Astrocyte (in vitro differentiated cells and primary cell): ENCODE results near the gene OR10AD1. TPM values are rescaled to one million over a fixed set of nuclear protein-coding genes. Genes with fewer than 3 reads are reported as not detected.

Experiments
- DNase-seq: peaks from one replicate; pipeline ENCODE4 v3.0.0-alpha.2; 2010; ENCODE audit warnings: low read depth
- FAIRE-seq: peaks from 2 replicates; lab custom pipeline; 2011; peaks lifted over from hg19 to GRCh38; lab: Jason Lieb, UNC
- H2AFZ ChIP-seq: 2 replicates; pipeline ENCODE4 v1.6.0; 2012; ENCODE audit warnings: low read depth, low read length, inconsistent platforms
- H3K27ac ChIP-seq: 2 replicates; pipeline ENCODE4 v1.5.1; 2011; ENCODE audit warnings: low read depth, low read length, inconsistent platforms
- H3K27me3 ChIP-seq: 2 replicates; pipeline ENCODE4 v1.6.0; 2011; ENCODE audit warnings: low read length, inconsistent platforms; ENCODE audit not compliant: insufficient read depth
- H3K36me3 ChIP-seq: 2 replicates; pipeline ENCODE4 v1.5.1; 2011; ENCODE audit warnings: low read length, inconsistent platforms; ENCODE audit not compliant: insufficient read depth
- H3K4me1 ChIP-seq: 2 replicates; pipeline ENCODE4 v1.5.1; 2011; ENCODE audit warnings: low read length, inconsistent platforms; ENCODE audit not compliant: insufficient read depth
- H3K4me2 ChIP-seq: 2 replicates; pipeline ENCODE4 v1.6.0; 2012; ENCODE audit warnings: low read length, inconsistent platforms
- H3K4me3 ChIP-seq: 2 replicates; pipeline ENCODE4 v1.5.1; 2011; ENCODE audit warnings: low read depth, mild to moderate bottlenecking, low read length, inconsistent platforms; ENCODE audit not compliant: insufficient read depth
- H3K79me2 ChIP-seq: 2 replicates; pipeline ENCODE4 v1.6.0; 2012; ENCODE audit warnings: mild to moderate bottlenecking, low read length, inconsistent platforms; ENCODE audit not compliant: insufficient read depth
- H3K9ac ChIP-seq: 2 replicates; pipeline ENCODE4 v1.6.0; 2012; ENCODE audit warnings: mild to moderate bottlenecking, low read length, inconsistent platforms
- H3K9me3 ChIP-seq: 2 replicates; pipeline ENCODE4 v1.5.1; 2012; ENCODE audit warnings: low read depth, mild to moderate bottlenecking, low read length, inconsistent platforms; ENCODE audit not compliant: insufficient read depth
- H4K20me1 ChIP-seq: 2 replicates; pipeline ENCODE4 v1.6.0; 2012; ENCODE audit warnings: low read length, inconsistent platforms; ENCODE audit not compliant: insufficient read depth
- H3K27ac Mint-ChIP-seq: one replicate; pipeline ENCODE4 v1.8.0; 2021; ENCODE audit warnings: mild to moderate bottlenecking, mixed read lengths; ENCODE audit not compliant: unreplicated experiment
- H3K27me3 Mint-ChIP-seq: one replicate; pipeline ENCODE4 v1.8.0; 2021; ENCODE audit warnings: low read depth, mixed read lengths; ENCODE audit not compliant: unreplicated experiment
- H3K36me3 Mint-ChIP-seq: one replicate; pipeline ENCODE4 v1.8.0; 2021; ENCODE audit warnings: low read depth, mixed read lengths; ENCODE audit not compliant: unreplicated experiment
- H3K4me1 Mint-ChIP-seq: one replicate; pipeline ENCODE4 v1.8.0; 2021; ENCODE audit warnings: low read depth, mixed read lengths; ENCODE audit not compliant: unreplicated experiment
- H3K4me3 Mint-ChIP-seq: one replicate; pipeline ENCODE4 v1.8.0; 2021; ENCODE audit warnings: mild to moderate bottlenecking, moderate library complexity, mixed read lengths; ENCODE audit not compliant: unreplicated experiment
- H3K9me3 Mint-ChIP-seq: one replicate; pipeline ENCODE4 v1.8.0; 2021; ENCODE audit warnings: mild to moderate bottlenecking, mixed read lengths; ENCODE audit not compliant: unreplicated experiment
- CTCF ChIP-seq: IDR thresholded peaks from 2 replicates; pipeline ENCODE4 v1.5.1; 2011; ENCODE audit warnings: low read depth, mild to moderate bottlenecking, inconsistent platforms, low read length, moderate library complexity; ENCODE audit not compliant: insufficient read depth
- EZH2 ChIP-seq: IDR thresholded peaks from 2 replicates; pipeline ENCODE4 v1.6.1; 2012; ENCODE audit warnings: mild to moderate bottlenecking, low read length, inconsistent platforms; ENCODE audit not compliant: insufficient read depth
- total RNA-seq: library from RNA; stranded (reverse); gene quantifications from 2 replicates; pipeline ENCODE4 v1.2.1, GENCODE V29; 2021

Gene OR10AD1
- total RNA-seq, 1 donor from 2014 or later, result not detected

- H3K27me3 Mint-ChIP-seq, result peaks cover 36% of the 10 kb centered on the region
Observed at GRCh38 chr12:48177982-48178381, 25.1 kb downstream of the OR10AD1 start.

GRCh38 chr12:48176417-48176751 is 26.7 kb downstream of the OR10AD1 start:
- FAIRE-seq (no peak), DNase-seq (no peak)
- Histone ChIP-seq H3K27ac (no peak overlapping the region), H3K4me2 (no peak overlapping the region), H4K20me1 (no peaks in the 10 kb centered on the region), H3K79me2 (no peaks in the 10 kb centered on the region), H3K4me3 (no peak overlapping the region), H3K27me3 (peaks cover 39% of the 10 kb centered on the region), H2AFZ (no peak overlapping the region), H3K9ac (no peak overlapping the region), H3K36me3 (no peaks in the 10 kb centered on the region), H3K4me1 (no peaks in the 10 kb centered on the region), H3K9me3 (no peaks in the 10 kb centered on the region)
- no peak overlapping the region for H3K4me3 Mint-ChIP-seq
- H3K9me3 Mint-ChIP-seq, result no peaks in the 10 kb centered on the region
- H3K27me3 Mint-ChIP-seq, result peaks cover 27% of the 10 kb centered on the region
- peak overlapping the region; percentile 16 for H3K27ac Mint-ChIP-seq
- no peaks in the 10 kb centered on the region for H3K36me3 Mint-ChIP-seq
- TF ChIP-seq EZH2 (no peak), CTCF (no peak)
- H3K4me1 Mint-ChIP-seq, result peaks cover 10% of the 10 kb centered on the region

More at GRCh38 chr12:48177982-48178381, 25.1 kb downstream of the OR10AD1 start:
- Histone ChIP-seq H3K9ac (no peak overlapping the region), H3K4me3 (no peak overlapping the region), H3K4me1 (no peaks in the 10 kb centered on the region), H3K36me3 (no peaks in the 10 kb centered on the region), H3K4me2 (no peak overlapping the region), H4K20me1 (no peaks in the 10 kb centered on the region), H3K27ac (no peak overlapping the region), H2AFZ (no peak overlapping the region), H3K79me2 (no peaks in the 10 kb centered on the region), H3K9me3 (no peaks in the 10 kb centered on the region), H3K27me3 (peaks cover 43% of the 10 kb centered on the region)
- DNase-seq (no peak), FAIRE-seq (no peak)
- H3K27ac Mint-ChIP-seq, result no peak overlapping the region
- H3K4me1 Mint-ChIP-seq, result peaks cover 10% of the 10 kb centered on the region
- H3K36me3 Mint-ChIP-seq, result no peaks in the 10 kb centered on the region
- H3K4me3 Mint-ChIP-seq, result no peak overlapping the region
- no peaks in the 10 kb centered on the region for H3K9me3 Mint-ChIP-seq
- TF ChIP-seq CTCF (no peak), EZH2 (no peak)

- Histone ChIP-seq H2AFZ (no peak overlapping the region), H3K9ac (no peak overlapping the region), H3K4me1 (no peaks in the 10 kb centered on the region), H3K79me2 (no peaks in the 10 kb centered on the region), H3K27ac (no peak overlapping the region), H3K9me3 (no peaks in the 10 kb centered on the region), H3K27me3 (peaks cover 36% of the 10 kb centered on the region), H3K36me3 (no peaks in the 10 kb centered on the region), H4K20me1 (no peaks in the 10 kb centered on the region), H3K4me2 (peak overlapping the region; percentile 29), H3K4me3 (no peak overlapping the region)
- peak; percentile 9 for FAIRE-seq
- Mint-ChIP-seq H3K4me1 (peaks cover 10% of the 10 kb centered on the region), H3K9me3 (no peaks in the 10 kb centered on the region), H3K27me3 (peaks cover 21% of the 10 kb centered on the region), H3K27ac (peak overlapping the region; percentile 16), H3K36me3 (no peaks in the 10 kb centered on the region), H3K4me3 (peak overlapping the region; percentile 34)
- no peak for DNase-seq
- no peak for TF ChIP-seq CTCF
- TF ChIP-seq EZH2, result no peak
Observed at GRCh38 chr12:48175613-48176416, 27.3 kb downstream of the OR10AD1 start.
